LHCN-M2 (cell line): ENCODE data around the gene RHBG. TPM values are rescaled to one million over a fixed set of nuclear protein-coding genes. Genes with fewer than 3 reads are reported as not detected.
A peak's percentile ranks its signal among the peaks of the same experiment; 100 is the strongest.
"Not testable (repeated sequence)": the region's sequence is repeated elsewhere in the genome, so short reads cannot be mapped to it uniquely, and the experiment has no call there.

Source experiments
- DNase-seq: peaks from one replicate; pipeline ENCODE4 v3.0.0-alpha.2; 2012; ENCODE audit warnings: low read depth
- polyA plus RNA-seq: library from polyadenylated mRNA; unstranded; fragments of >200 nt; gene quantifications from one replicate; pipeline ENCODE4 v1.2.1, GENCODE V29; 2012; ENCODE audit warnings: missing spikeins
- total RNA-seq: library from RNA; depleted of rRNA; stranded (reverse); fragments of >200 nt; gene quantifications from 2 replicates; pipeline ENCODE4 v1.2.3, GENCODE V29; 2014; rRNA removed

RHBG gene, protein sequence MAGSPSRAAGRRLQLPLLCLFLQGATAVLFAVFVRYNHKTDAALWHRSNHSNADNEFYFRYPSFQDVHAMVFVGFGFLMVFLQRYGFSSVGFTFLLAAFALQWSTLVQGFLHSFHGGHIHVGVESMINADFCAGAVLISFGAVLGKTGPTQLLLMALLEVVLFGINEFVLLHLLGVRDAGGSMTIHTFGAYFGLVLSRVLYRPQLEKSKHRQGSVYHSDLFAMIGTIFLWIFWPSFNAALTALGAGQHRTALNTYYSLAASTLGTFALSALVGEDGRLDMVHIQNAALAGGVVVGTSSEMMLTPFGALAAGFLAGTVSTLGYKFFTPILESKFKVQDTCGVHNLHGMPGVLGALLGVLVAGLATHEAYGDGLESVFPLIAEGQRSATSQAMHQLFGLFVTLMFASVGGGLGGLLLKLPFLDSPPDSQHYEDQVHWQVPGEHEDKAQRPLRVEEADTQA
- not detected in 2 replicates for total RNA-seq
- not detected for polyA plus RNA-seq

DNA sequence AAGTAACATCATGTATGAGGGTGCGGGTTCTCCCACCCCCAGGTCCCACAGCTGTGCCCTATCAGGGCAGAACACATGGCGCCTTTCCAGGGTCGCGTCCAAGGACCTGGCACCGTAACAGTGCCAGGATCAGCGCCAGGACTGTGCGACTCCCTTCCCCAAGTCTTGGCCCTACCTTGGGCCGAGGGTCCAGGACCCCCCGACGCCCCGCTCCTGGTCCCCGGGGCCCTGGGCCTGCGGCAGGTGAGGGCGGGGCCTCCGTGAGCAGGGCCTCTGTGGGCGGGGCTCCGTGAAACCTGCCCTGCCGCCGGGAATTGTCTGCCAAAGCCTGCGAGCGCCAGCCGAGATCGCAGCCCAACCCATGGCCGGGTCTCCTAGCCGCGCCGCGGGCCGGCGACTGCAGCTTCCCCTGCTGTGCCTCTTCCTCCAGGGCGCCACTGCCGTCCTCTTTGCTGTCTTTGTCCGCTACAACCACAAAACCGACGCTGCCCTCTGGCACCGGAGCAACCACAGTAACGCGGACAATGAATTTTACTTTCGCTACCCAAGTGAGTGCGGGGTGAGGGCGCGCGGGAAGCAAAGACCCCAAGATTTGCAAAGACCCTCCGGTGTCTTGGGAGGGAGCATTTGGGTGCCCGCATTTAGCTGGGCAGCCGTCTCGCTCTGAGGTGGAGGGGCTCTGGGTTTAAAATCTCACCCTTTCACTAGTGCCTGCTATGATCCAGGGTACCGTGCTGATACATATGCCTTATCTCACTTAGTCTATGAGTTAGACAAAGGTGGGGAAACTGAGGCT is at the start of gene RHBG:
Gene RHBG (plus strand): TSS at position 323 of the 796 bp plus-strand sequence. CDS start 39 bp downstream, at position 362.
- DNase-seq: no peak

DNA sequence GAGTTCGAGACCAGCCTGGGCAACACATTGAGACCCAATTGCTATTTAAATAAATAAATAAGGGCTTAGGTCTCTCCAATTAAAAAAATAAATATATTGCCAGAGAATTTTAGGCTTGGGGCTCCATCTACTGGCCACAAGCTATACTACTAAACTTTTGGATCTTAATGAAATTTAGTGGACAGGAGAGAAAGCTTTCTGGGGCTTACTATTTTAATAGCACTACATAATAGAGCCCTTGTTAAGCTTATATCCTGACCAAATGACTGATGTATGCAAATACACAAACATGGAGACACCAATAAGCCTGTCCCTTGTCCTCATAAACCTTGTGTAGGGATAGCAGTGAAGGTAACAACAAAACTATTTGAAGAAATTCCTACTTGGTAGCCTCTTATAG is 49.3 kb upstream of the RHBG start:
- DNase-seq: peak; percentile 42

DNA sequence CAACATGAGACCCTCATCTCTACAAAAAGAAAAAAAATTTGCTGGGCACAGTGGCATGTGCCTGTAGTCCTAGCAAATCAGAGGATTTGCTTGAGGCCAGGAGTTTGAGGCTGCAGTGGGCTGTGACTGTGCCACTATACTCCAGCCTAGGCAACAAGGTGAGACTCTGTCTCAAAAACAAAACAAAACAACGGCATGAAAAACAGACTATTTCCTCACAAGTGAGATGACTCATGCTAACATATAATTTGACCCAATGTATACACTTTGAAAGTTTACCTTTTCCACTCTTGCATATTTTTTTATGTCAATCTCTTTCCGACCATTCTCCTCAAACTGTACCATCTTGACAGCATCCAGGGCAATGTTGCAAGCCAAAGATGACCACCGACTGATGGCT is 48.5 kb upstream of the RHBG start:
- no peak for DNase-seq

DNA sequence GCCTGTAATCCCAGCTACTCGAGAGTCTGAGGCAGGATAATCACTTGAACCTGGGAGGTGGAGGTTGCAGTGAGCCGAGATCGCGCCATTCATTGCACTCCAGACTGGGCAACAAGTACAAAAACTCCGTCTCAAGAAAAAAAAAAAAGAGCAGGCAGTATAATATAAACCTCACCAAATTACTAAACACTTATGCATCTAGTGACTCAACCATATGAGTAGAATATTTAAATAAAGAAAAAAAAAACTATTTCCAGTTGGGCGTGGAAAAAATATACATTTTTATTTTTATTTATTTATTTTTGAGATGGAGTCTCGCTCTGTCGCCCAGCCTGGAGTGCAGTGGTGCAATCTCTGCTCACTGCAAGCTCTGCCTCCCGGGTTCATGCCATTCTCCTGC is 45.8 kb upstream of the RHBG start:
- DNase-seq: not testable (repeated sequence)

DNA sequence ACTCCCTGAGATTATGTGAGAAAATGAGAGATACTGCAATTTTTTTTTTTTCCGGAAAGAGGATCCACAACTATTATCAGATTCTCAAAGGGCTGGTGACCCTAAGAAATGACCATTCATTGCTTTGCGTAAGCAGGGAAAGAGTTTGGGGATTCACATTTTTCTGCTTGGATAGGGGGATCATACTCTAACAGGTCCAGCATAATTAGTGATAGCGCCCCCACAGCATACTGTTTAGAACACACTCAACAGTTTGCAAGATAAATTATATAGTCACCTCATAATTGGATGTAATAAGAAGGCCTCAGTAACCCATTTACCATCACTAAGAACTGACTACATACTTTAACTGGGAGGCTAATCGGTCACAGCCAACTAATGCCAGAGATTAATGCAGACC is 32.8 kb upstream of the RHBG start:
- no peak for DNase-seq

DNA sequence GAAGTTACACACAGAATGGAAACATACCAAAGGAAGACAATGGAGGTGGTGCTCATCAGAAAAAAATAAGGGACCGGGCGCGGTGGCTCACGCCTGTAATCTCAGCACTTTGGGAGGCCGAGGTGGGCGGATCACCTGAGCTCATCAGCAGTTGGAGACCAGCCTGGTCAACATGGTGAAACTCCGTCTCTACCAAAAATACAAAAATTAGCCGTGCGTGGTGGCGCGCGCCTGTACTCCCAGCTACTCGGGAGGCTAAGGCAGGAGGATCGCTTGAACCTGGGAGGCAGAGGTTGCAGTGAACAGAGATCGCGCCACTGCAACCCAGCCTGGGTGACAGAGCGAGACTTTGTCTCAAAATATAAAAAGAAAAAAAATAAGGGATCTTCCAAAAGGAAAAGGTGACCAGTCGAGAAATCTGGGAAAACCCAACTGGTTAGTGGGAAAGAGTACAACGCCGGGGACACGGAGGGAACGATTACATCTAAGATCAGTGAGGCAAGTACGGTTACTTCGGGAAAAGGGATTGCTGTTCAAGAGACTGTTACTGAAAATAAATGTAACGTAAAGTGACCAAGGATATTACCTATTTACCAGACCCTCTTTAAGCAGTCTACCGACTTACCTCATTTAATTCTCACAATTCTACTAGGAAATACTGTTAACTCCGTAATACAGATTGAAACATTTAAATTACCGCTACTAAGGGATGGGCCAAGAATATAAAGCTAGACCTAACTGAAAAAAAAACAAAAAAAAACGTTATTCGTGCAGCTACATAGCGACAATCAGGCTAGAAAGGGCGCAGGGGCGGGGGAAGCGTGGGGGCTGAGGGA is 31.7 kb upstream of the RHBG start:
- no peak for DNase-seq

DNA sequence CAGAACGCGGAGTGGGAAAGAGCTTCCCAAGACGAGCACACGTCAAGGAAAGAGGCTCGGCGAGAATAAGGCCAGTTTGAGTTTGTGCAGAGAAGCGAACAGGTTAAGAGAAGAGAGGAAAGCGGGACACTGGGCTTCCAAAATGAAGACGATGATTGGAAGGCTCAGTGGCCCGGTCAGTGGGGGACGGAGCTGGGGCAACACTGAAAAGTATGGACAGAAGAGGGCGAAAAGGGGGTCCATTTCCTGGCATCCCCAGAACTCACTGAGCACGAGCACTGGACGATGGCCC is 31.2 kb upstream of the RHBG start:
- no peak for DNase-seq

DNA sequence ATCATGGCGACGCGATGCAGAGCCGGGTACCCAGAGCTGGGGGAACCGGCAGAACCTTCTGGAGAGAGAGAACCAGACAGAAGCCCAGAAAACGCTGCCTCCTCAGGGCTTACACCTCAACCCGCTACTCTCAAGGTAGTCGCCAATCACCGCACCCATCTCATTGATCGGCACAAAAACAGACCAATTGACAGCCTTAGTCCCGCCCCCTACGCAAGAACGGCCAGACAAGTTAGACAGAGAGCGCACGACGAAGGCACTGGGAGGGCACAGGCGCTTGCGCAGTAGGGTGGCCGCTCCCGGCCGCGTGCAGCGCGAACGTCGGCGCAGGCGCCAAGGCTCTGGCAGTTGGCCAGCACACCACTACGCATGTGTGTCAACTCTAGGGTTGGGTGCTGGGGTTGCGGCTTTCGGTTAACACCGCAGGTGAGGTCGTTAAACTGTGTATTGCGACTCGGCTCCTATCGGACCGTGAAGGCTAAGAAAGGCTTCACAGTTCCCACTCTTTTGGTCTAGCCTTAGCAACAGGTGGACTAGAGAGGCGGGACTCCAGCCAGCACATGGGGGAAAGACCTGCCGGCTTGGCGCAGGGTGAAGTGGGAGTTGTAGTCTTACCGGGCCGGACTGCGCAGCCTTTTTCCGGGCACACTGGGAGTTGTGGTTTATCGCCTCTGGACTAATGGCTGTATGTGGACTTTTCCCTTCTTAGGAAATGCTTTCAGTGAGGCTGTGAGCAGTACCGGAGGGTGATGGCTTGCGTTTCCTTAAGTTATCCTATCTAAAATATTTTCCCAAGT is 30.6 kb upstream of the RHBG start, which contains the start of the genes CCT3 and TSACC:
Gene CCT3 (minus strand): TSS at position 113 of the 797 bp plus-strand sequence. CDS start 108 bp downstream, at position 5.
Gene TSACC (plus strand): TSS at position 347 of the 797 bp plus-strand sequence. CDS start 1,232 bp downstream, outside the sequence.
- peak; percentile 100 for DNase-seq

DNA sequence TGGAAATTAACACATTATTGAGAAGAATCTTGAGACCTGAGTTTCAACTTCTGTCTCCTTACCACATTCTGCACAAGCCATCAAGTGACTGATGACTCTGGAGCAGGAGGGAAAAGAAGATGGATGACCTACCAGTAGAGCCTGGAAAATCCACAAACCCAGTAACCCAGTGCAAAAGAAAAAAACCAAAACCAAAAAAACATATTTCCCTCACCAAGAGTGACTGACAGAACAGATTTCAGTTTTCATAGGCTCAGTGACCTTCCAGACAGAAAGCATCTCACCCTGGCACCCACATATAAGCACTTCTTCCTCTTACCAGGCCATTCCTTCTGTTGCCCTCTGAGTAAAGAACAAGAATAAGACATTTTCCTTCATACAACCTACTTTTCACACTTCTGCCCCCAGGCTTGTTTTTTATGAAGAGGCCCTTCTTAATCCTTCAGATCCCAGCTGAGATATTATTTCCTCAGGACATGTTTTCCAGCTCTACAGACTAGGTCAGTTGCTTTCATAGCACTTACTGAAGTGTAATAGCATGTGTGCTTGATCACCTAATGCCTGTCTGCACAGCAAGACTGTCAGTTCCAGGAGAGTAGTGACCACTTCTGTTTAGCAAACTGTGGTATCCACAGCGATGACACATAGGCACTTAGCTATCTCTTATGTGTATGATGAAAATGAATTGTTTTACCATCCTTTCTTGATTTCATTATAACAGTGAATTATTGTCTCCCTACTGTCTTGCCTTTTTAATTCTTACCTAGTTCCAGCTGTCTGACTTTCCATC is 26.6 kb upstream of the RHBG start:
- DNase-seq: peak; percentile 33

DNA sequence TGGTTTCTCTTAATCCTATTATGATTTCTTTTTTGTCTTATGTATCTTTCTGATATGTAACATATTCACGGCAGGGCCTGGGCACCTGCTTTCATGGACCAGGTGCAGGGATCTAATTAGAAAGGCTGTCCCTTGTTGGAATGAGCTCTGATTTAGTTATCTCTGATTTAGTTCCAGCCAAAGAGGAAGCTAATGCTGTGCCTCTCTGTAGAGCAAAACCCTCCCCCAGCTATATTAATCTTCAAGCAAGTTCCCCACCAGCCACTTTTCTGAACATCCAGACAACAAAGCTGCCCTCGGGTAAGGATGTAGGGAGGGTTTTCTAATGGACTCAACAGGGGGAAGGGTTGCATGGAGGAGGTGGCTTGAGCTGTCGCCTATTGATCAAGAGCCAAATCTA is 24.6 kb upstream of the RHBG start:
- DNase-seq: no peak

DNA sequence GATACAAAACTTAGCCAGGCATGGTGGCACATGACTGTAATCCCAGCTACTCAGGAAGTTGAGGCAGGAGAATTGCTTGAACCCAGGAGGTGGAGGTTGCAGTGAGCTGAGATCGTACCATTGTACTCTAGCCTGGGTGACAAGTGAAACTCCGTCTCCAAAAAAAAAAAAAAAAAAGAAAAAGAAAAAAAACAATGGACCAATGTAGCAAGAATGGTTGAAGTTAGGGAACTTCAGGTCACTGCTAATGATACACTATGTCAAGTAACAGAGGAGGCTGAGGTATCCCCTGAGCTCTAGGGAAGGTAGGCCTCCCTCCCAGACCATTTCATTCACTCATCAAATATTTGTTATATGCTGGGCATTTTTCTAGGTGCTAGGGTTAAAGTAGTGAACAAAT is 23.0 kb upstream of the RHBG start:
- not testable (repeated sequence) for DNase-seq

DNA sequence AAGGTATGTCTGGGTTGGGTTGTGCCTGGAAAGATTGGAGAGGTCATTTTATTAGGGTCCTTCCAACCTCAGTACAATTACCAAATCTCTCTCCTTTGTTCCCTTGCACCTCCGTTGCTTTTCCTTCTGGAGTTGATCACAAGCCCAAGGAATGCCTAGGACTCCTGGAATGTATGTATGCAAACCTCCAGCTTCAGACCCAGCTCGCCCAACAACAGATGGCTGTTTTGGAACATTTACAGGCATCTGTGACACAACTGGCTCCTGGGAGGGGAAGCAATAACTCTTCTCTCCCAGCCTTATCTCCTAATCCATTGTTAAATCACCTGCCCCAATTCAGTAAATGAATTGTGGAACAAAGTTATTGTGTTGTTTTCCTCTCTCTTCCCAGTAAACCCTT is 22.4 kb upstream of the RHBG start:
- DNase-seq: no peak

DNA sequence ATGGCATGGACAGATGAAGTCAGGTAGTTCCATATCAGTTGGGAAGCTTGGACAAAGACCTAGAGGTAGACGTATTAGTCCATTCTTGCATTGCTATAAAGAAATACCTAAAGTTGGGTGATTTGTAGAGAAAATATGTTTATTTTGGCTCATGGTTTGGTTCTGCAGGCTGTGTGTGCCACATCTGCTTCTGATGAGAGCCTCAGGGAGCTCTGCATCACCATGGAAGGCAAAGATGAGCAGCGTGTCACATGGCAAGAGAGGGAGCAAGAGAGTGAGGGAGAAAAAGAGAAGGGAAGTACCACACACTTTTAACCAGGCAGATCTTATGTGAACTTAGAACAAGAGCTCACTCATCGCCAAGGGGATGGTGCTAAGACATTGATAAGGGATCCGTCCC is 21.7 kb upstream of the RHBG start:
- DNase-seq: peak; percentile 14

DNA sequence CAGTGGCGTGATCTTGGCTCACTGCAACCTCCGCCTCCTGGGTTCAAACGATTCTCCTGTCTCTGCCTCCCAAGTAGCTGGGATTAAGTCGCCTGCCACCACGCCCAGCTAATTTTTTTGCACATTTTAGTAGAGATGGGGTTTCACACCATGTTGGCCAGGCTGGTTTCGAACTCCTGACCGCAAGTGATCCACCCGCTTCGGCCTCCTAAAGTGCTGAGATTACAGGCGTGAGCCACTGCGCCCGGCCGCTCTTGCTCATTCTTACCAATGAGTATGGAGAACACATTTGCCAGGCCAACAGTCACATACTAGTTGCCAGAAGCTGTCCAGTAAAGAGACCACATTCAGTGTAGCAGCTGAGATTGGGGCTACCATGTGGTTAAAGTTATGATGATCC is 16.5 kb upstream of the RHBG start:
- not testable (repeated sequence) for DNase-seq

DNA sequence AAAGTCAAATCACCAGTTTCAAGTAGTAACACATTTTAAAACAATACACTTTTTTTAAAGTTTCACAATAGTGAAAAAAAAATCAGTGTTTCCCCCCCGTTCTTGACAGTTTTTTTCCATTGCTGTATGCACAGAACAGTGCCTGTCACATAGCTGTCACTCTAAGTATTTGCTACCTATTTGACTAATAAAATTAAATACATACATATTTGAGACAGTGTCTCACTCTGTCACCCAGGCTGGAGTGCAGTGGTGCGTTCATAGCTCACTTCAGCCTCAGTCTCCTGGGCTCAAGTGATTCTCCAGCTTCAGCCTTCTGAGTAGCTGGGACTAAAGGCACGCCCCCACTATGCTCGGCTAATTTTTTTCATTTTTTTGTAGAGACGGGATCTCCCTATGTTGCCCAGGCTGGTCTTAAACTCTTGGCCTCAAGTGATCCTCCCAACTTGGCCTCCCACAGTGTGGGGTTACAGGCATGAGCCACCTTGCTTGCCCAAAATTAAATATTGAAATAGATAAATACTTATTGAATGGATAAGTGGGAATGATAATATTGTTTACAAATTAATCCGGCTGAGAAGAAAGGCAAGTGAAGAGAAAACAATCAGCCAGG is 12.6 kb upstream of the RHBG start:
- no peak for DNase-seq

DNA sequence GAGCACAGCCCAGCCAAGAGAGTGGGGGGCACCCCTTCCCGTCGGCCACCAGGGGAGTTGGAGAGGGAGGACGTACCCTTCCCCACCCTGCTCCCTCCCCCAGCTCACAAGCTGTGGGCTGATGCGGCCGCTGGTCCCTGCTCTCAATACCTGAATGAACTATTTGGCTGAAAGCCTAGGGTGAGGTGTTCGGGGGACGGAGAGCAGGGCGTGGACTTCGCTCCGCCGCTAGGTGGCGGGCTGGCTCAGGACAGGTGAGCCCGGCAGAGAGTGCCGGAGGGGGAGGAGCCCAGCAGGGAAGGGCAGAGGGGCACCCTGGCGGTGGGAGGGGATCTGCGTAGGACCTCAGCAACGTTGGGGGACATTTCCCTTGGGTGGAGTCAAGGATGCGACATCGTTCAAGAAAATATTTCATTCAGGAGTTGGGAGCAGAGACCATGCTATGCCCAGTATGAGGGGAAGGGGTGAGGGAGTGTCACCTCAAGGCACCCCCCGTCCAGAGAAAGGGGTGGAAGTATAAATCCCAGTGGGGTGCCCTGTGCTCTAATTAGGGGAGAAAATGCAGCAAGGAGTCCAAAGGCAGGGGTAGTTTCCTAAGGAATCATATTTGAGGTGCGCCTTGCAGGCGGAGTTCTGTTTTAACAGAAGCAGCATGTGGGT is 12.0 kb upstream of the RHBG start:
- DNase-seq: no peak

DNA sequence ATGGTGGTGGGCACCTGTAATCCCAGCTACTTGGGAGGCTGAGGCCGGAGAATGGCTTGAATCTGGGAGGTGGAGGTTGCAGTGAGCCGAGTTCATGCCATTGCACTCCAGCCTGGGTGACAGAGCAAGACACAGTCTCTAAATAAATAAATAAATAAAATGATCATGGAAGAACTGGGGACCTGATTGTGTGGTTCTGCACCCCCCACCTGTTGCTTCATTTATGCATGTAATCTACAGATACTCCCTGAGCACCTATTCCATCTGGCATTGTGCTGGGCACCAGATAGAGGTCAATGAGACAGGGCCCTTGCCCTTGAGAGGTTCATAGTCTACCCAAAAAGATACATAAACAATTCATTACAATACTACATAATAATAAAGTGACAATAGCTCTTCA is 11.0 kb upstream of the RHBG start:
- DNase-seq: no peak

DNA sequence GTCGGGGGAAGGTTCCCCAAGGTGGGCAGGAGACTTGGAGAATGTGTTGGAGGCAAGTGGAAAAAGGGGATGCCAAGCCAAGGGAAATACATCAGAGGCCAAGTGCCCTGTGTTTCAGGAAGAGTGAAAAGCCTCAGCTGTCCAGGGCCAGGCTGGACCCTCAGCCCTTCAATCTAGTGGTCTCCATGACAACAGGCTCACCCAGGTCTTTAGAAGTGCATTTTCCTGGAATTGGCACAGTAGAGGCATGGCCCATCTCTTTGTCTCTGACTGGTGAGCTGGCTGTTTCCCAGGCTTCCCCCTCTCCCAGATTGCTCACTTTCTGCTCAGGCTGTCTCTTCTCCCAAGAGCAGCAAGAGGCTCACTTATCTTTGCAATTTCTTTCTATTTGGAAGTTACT is 10.4 kb upstream of the RHBG start:
- DNase-seq: no peak

DNA sequence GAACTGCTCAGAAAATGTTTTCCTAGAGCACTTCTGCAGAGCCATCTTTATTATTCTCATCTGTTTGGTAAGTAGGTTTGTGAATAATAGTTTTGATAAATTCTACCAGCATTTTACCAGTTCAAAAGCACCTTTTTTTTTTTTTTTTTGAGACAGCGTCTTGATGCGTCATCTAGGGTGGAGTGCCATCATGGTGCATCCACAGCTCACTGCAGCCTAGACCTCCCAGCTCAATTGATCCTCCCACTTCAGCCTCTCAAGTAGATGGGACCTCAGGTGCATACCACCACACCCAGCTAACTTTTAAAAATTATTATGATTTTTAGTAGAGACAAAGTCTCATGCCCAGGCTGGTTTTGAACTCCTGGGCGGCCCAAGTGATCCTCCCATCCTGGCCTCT is 9.8 kb upstream of the RHBG start:
- no peak for DNase-seq
